Neuronal stem cell (in vitro differentiated cells): ENCODE measurements around the gene FOXF1.
A peak's percentile ranks its signal among the peaks of the same experiment; 100 is the strongest.

Experiments
- DNase-seq: peaks from one replicate; pipeline ENCODE4 v3.0.0-alpha.2; 2013; ENCODE audit warnings: low spot score
- H2AFZ ChIP-seq: one replicate; pipeline ENCODE4 v1.6.1; 2013; ENCODE audit warnings: mild to moderate bottlenecking, low read length, inconsistent platforms
- H2AK5ac ChIP-seq: 2 replicates; pipeline ENCODE4 v1.6.1; 2013; ENCODE audit warnings: low read depth, mild to moderate bottlenecking, inconsistent platforms, low read length, moderate library complexity, mixed read lengths
- H2BK120ac ChIP-seq: 2 replicates; pipeline ENCODE4 v1.6.1; 2013; ENCODE audit warnings: low read depth, mild to moderate bottlenecking, inconsistent platforms, low read length, moderate library complexity, mixed read lengths
- H2BK12ac ChIP-seq: one replicate; pipeline ENCODE4 v1.6.1; 2013; ENCODE audit warnings: low read length, inconsistent platforms
- H2BK15ac ChIP-seq: 2 replicates; pipeline ENCODE4 v1.6.1; 2013; ENCODE audit warnings: mild to moderate bottlenecking, low read length, inconsistent platforms, mixed read lengths
- H2BK5ac ChIP-seq: one replicate; pipeline ENCODE4 v1.6.1; 2013; ENCODE audit warnings: inconsistent platforms, mild to moderate bottlenecking, low read length, moderate library complexity
- H3K14ac ChIP-seq: one replicate; pipeline ENCODE4 v1.6.1; 2013; ENCODE audit warnings: low read length, inconsistent platforms
- H3K18ac ChIP-seq: 2 replicates; pipeline ENCODE4 v1.6.1; 2013; ENCODE audit warnings: low read length, inconsistent platforms
- H3K23ac ChIP-seq: 2 replicates; pipeline ENCODE4 v1.6.1; 2013; ENCODE audit warnings: low read depth, mild to moderate bottlenecking, mixed read lengths, low read length, inconsistent platforms; ENCODE audit not compliant: poor library complexity
- H3K27ac ChIP-seq: replicated peaks from 3 replicates; pipeline ENCODE4 v1.5.1; 2013; ENCODE audit warnings: low read length, inconsistent platforms
- H3K27me3 ChIP-seq, 3 experiments: 2 replicates each; pipeline ENCODE4 v1.6.1; 2013; ENCODE audit warnings: low read length in 3 of 3, mild to moderate bottlenecking in 2 of 3, inconsistent platforms in 1 of 3, low read depth in 1 of 3, mixed read lengths in 1 of 3, moderate library complexity in 1 of 3; ENCODE audit not compliant: control insufficient read depth in 3 of 3, insufficient read depth in 3 of 3
- H3K36me3 ChIP-seq, 2 donors: replicated peaks in 1 of 2; 2 replicates each; pipeline ENCODE4 v1.6.1; 2013; ENCODE audit warnings: low read length in 2 of 2; ENCODE audit not compliant: control insufficient read depth in 2 of 2, insufficient read depth in 2 of 2
- H3K4ac ChIP-seq: 2 replicates; pipeline ENCODE4 v1.6.1; 2013; ENCODE audit warnings: inconsistent platforms, mild to moderate bottlenecking, low read length, moderate library complexity
- H3K4me1 ChIP-seq, 2 donors: 1 replicate in 1 of 2; 2 replicates in 1 of 2; pipeline ENCODE4 v1.6.1; 2013; ENCODE audit warnings: low read length in 2 of 2, low read depth in 1 of 2; ENCODE audit not compliant: control insufficient read depth in 2 of 2, insufficient read depth in 1 of 2
- H3K4me2 ChIP-seq: one replicate; pipeline ENCODE4 v1.6.1; 2013; ENCODE audit warnings: mild to moderate bottlenecking, low read length, inconsistent platforms; ENCODE audit not compliant: insufficient read depth, poor library complexity, severe bottlenecking
- H3K4me3 ChIP-seq, 2 donors: 2 replicates each; pipeline ENCODE4 v1.5.1; 2013; ENCODE audit warnings: low read length in 2 of 2, mild to moderate bottlenecking in 2 of 2, inconsistent platforms in 1 of 2, moderate library complexity in 1 of 2
- H3K79me1 ChIP-seq: one replicate; pipeline ENCODE4 v1.6.1; 2013; ENCODE audit warnings: low read depth, mild to moderate bottlenecking, inconsistent platforms, low read length, moderate library complexity
- H3K9ac ChIP-seq: one replicate; pipeline ENCODE4 v1.6.1; 2013; ENCODE audit warnings: mild to moderate bottlenecking, low read depth, low read length, inconsistent platforms; ENCODE audit not compliant: poor library complexity
- H3K9me3 ChIP-seq, 2 donors: replicated peaks in 1 of 2; 2 replicates each; pipeline versions ENCODE3 to v1.6.1; 2013; ENCODE audit warnings: low read length in 2 of 2, mild to moderate bottlenecking in 2 of 2, inconsistent platforms in 1 of 2, low read depth in 1 of 2, mixed read lengths in 1 of 2, moderate library complexity in 1 of 2; ENCODE audit not compliant: control insufficient read depth in 2 of 2, insufficient read depth in 1 of 2
- H4K8ac ChIP-seq: one replicate; pipeline ENCODE4 v1.6.1; 2013; ENCODE audit warnings: low read depth, mild to moderate bottlenecking, inconsistent platforms, low read length, moderate library complexity
- H4K91ac ChIP-seq: one replicate; pipeline ENCODE4 v1.6.1; 2013; ENCODE audit warnings: low read length, low read depth, mild to moderate bottlenecking, inconsistent platforms; ENCODE audit not compliant: poor library complexity
- WGBS, 2 donors: extraction: QIAGEN DNeasy Blood & Tissue Kit; methylation state at CpG; one replicate each; pipeline ENCODE4 v1.1.7; 2013; ENCODE audit warnings: missing lambda C conversion rate in 2 of 2, mixed read lengths in 1 of 2; ENCODE audit not compliant: insufficient read length in 2 of 2, insufficient replicate concordance in 1 of 2; ENCODE audit errors: extremely low coverage in 2 of 2; 5-methylcytosine and 5-hydroxymethylcytosine counted together

FOXF1 gene

GRCh38 chr16:86540894-86541293 is 30.6 kb downstream of the FOXF1 start:
- H3K27me3 ChIP-seq: no peaks in the 10 kb centered on the region
- H3K4me3 ChIP-seq: no peak overlapping the region
- no peak overlapping the region for H4K8ac ChIP-seq
- no peak overlapping the region for H3K14ac ChIP-seq
- H2BK120ac ChIP-seq: no peak overlapping the region
- H3K9me3 ChIP-seq: peaks cover 0 to 3% of the 10 kb centered on the region in 2 donors
- H3K4ac ChIP-seq: no peak overlapping the region
- no peak overlapping the region for H2BK12ac ChIP-seq
- H3K9ac ChIP-seq: no peak overlapping the region
- no CpG with 5 or more reads among the region's 6 CpGs for WGBS, 2 donors
- no peaks in the 10 kb centered on the region for H3K4me1 ChIP-seq
- H2BK5ac ChIP-seq: no peak overlapping the region
- H2AFZ ChIP-seq: no peak overlapping the region
- DNase-seq: no peak
- H3K36me3 ChIP-seq: peaks cover 35 to 94% of the 10 kb centered on the region in 2 donors
- H3K27ac ChIP-seq: no peak overlapping the region
- H2BK15ac ChIP-seq: no peak overlapping the region
- no peaks in the 10 kb centered on the region for H3K79me1 ChIP-seq
- H4K91ac ChIP-seq: no peak overlapping the region
- H2AK5ac ChIP-seq: no peak overlapping the region
- no peak overlapping the region for H3K18ac ChIP-seq
- no peak overlapping the region for H3K23ac ChIP-seq
- no peak overlapping the region for H3K4me2 ChIP-seq

GRCh38 chr16:86541560-86541959 is 31.2 kb downstream of the FOXF1 start:
- no peak overlapping the region for H2AK5ac ChIP-seq
- H4K91ac ChIP-seq: no peak overlapping the region
- no peak overlapping the region for H2BK15ac ChIP-seq
- no peak overlapping the region for H3K4ac ChIP-seq
- H4K8ac ChIP-seq: no peak overlapping the region
- peaks cover 35 to 95% of the 10 kb centered on the region in 2 donors for H3K36me3 ChIP-seq
- H3K27me3 ChIP-seq: no peaks in the 10 kb centered on the region
- H3K9ac ChIP-seq: no peak overlapping the region
- no peak overlapping the region for H3K4me2 ChIP-seq
- H2BK120ac ChIP-seq: no peak overlapping the region
- WGBS, 2 donors: no CpG with 5 or more reads among the region's 11 CpGs
- no peaks in the 10 kb centered on the region for H3K79me1 ChIP-seq
- H3K4me1 ChIP-seq: no peaks in the 10 kb centered on the region
- no peak overlapping the region for H2BK5ac ChIP-seq
- H3K9me3 ChIP-seq: peaks cover 0 to 3% of the 10 kb centered on the region in 2 donors
- H2AFZ ChIP-seq: no peak overlapping the region
- no peak overlapping the region for H3K14ac ChIP-seq
- H3K18ac ChIP-seq: no peak overlapping the region
- peak overlapping the region in 1 of 2 donors; percentile 29 for H3K4me3 ChIP-seq
- H2BK12ac ChIP-seq: no peak overlapping the region
- no peak overlapping the region for H3K27ac ChIP-seq
- H3K23ac ChIP-seq: no peak overlapping the region
- no peak for DNase-seq

- Histone ChIP-seq H2BK5ac (no peak overlapping the region), H3K4me3 (no peak overlapping the region), H3K79me1 (no peaks in the 10 kb centered on the region), H3K9me3 (no peaks in the 10 kb centered on the region), H2AK5ac (no peak overlapping the region), H3K9ac (no peak overlapping the region), H2AFZ (no peak overlapping the region), H4K91ac (no peak overlapping the region), H3K27me3 (no peaks in the 10 kb centered on the region), H3K27ac (no peak overlapping the region), H3K23ac (peak overlapping the region; percentile 17), H3K4ac (no peak overlapping the region), H4K8ac (no peak overlapping the region), H2BK12ac (no peak overlapping the region), H3K18ac (no peak overlapping the region), H2BK120ac (no peak overlapping the region), H2BK15ac (no peak overlapping the region), H3K36me3 (peaks cover 33 to 95% of the 10 kb centered on the region in 2 donors), H3K4me2 (no peak overlapping the region), H3K4me1 (no peaks in the 10 kb centered on the region), H3K14ac (no peak overlapping the region)
- no CpG with 5 or more reads among the region's 21 CpGs for WGBS, 2 donors
- no peak for DNase-seq
Measured at GRCh38 chr16:86542756-86543750, 32.7 kb downstream of the FOXF1 start.

DNA sequence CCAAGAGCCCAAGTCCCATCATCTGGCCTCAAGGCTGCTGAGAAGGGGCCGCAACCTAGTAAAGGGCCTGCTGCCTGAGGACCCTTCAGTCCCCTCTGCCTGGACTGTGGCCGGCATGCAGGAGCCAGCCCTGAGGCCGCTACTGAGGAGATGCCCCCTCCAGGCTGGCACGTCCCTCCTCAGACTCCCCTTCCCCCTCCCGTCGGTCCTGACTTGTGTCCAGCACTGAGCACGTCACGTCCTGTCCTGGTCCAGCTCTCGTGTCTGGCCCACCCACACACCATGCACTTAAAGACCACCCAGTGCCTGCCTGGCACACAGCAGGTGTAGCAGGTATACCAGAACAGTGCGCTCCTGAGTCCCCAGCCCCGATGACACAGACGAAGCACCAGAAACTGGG is 35.2 kb downstream of the FOXF1 start:
- no peak overlapping the region for H2BK15ac ChIP-seq
- no peak overlapping the region for H2BK5ac ChIP-seq
- no peak overlapping the region for H3K4me2 ChIP-seq
- H2AK5ac ChIP-seq: no peak overlapping the region
- no peak overlapping the region for H4K91ac ChIP-seq
- no peak for DNase-seq
- no peaks in the 10 kb centered on the region for H3K27me3 ChIP-seq
- no peaks in the 10 kb centered on the region for H3K9me3 ChIP-seq
- no peak overlapping the region for H2BK12ac ChIP-seq
- H3K27ac ChIP-seq: no peak overlapping the region
- no peak overlapping the region for H3K4me3 ChIP-seq
- no peak overlapping the region for H3K4ac ChIP-seq
- H2AFZ ChIP-seq: no peak overlapping the region
- no peaks in the 10 kb centered on the region for H3K4me1 ChIP-seq
- no CpG with 5 or more reads among the region's 12 CpGs for WGBS, 2 donors
- H4K8ac ChIP-seq: no peak overlapping the region
- no peaks in the 10 kb centered on the region for H3K79me1 ChIP-seq
- no peak overlapping the region for H3K14ac ChIP-seq
- H3K18ac ChIP-seq: no peak overlapping the region
- H2BK120ac ChIP-seq: no peak overlapping the region
- peak overlapping the region; percentile 32 for H3K23ac ChIP-seq
- peak overlapping the region; percentile 14 for H3K9ac ChIP-seq
- H3K36me3 ChIP-seq: peaks cover 30 to 91% of the 10 kb centered on the region in 2 donors
